WTC11 (cell line): ENCODE results near the gene ABCC4. TPM values are rescaled to one million over a fixed set of nuclear protein-coding genes. Genes with fewer than 3 reads are reported as not detected.

ENCODE experiments used
- ATAC-seq: fragments of 200-7000 bp; cut with Tn5 transposase; 2 replicates; pipeline ENCODE4 v1.10.0; 2021; ENCODE audit warnings: mild to moderate bottlenecking, moderate library complexity
- CTCF ChIA-PET: fragments of 300-600 bp; sonication (Branson Sonifier 250); formaldehyde crosslinking; loops from one replicate; lab custom pipeline; 2021; ENCODE audit warnings: antibody characterized with exemption; lab: Charles Lee
- POLR2A ChIA-PET: fragments of 350-600 bp; sonication (Branson Sonifier 250); formaldehyde crosslinking; loops from one replicate; lab custom pipeline; 2021; ENCODE audit warnings: antibody characterized with exemption; lab: Charles Lee
- DNase-seq: peaks from one replicate; pipeline ENCODE4 v3.0.0; 2021; ENCODE audit warnings: low spot score
- H3K27ac Mint-ChIP-seq: 2 replicates; pipeline ENCODE4 v1.8.0; 2021; ENCODE audit warnings: mixed read lengths
- H3K27me3 Mint-ChIP-seq: 2 replicates; pipeline ENCODE4 v1.8.0; 2021; ENCODE audit warnings: low read depth, mild to moderate bottlenecking, moderate library complexity, mixed read lengths
- H3K36me3 Mint-ChIP-seq: 2 replicates; pipeline ENCODE4 v1.8.0; 2021; ENCODE audit warnings: mixed read lengths
- H3K4me1 Mint-ChIP-seq: 2 replicates; pipeline ENCODE4 v1.8.0; 2022; ENCODE audit warnings: mixed read lengths
- H3K4me3 Mint-ChIP-seq: 2 replicates; pipeline ENCODE4 v1.8.0; 2021; ENCODE audit warnings: mild to moderate bottlenecking, moderate library complexity, mixed read lengths
- H3K9me3 Mint-ChIP-seq: 2 replicates; pipeline ENCODE4 v1.8.0; 2021; ENCODE audit warnings: mixed read lengths
- ATF1 ChIP-seq: sonication (generic); formaldehyde crosslinking; IDR thresholded peaks from 2 replicates; pipeline ENCODE4 v1.8.1; 2023; ENCODE audit warnings: mild to moderate bottlenecking, moderate library complexity, missing genetic modification reagents
- CREM ChIP-seq: sonication (generic); formaldehyde crosslinking; IDR thresholded peaks from 2 replicates; pipeline ENCODE4 v1.8.1; 2022; ENCODE audit warnings: mild to moderate bottlenecking, missing genetic modification reagents, moderate library complexity
- EMX1 ChIP-seq: fragments of 250-450 bp; sonication (Bioruptor Pico); IDR thresholded peaks from 2 replicates; pipeline ENCODE4 v1.8.0; 2021; ENCODE audit warnings: mild to moderate bottlenecking
- GABPB1 ChIP-seq: sonication (generic); formaldehyde crosslinking; IDR thresholded peaks from 2 replicates; pipeline ENCODE4 v1.8.1; 2023; ENCODE audit warnings: mild to moderate bottlenecking, missing genetic modification reagents
- GRHL2 ChIP-seq: fragments of 250-450 bp; sonication (Bioruptor Pico); IDR thresholded peaks from 2 replicates; pipeline ENCODE4 v1.8.0; 2022; ENCODE audit warnings: mild to moderate bottlenecking, moderate library complexity; ENCODE audit not compliant: insufficient replicate concordance, severe bottlenecking
- GTF2I ChIP-seq: fragments of 250-450 bp; sonication (Bioruptor Pico); conservative IDR thresholded peaks from 2 replicates; pipeline ENCODE4 v1.4.0; 2021; ENCODE audit warnings: mild to moderate bottlenecking
- KAT7 ChIP-seq: sonication (generic); formaldehyde crosslinking; IDR thresholded peaks from 2 replicates; pipeline ENCODE4 v1.8.1; 2023; ENCODE audit warnings: missing genetic modification reagents, mild to moderate bottlenecking, borderline replicate concordance
- NR3C1 ChIP-seq: sonication (generic); formaldehyde crosslinking; conservative IDR thresholded peaks from 2 replicates; pipeline ENCODE4 v1.8.1; 2023; ENCODE audit warnings: low read depth, mild to moderate bottlenecking, missing genetic modification reagents
- PRRX2 ChIP-seq: fragments of 250-450 bp; sonication (Bioruptor Pico); IDR thresholded peaks from 2 replicates; pipeline ENCODE4 v1.8.0; 2021; ENCODE audit warnings: mild to moderate bottlenecking
- RELA ChIP-seq: sonication (generic); formaldehyde crosslinking; IDR thresholded peaks from 2 replicates; pipeline ENCODE4 v1.8.1; 2022; ENCODE audit warnings: missing genetic modification reagents, mild to moderate bottlenecking, borderline replicate concordance
- SMAD3 ChIP-seq: sonication (generic); formaldehyde crosslinking; IDR thresholded peaks from 2 replicates; pipeline ENCODE4 v1.8.0; 2022; ENCODE audit warnings: missing genetic modification reagents, mild to moderate bottlenecking, borderline replicate concordance
- SOX15 ChIP-seq: fragments of 250-450 bp; sonication (Bioruptor Pico); IDR thresholded peaks from 2 replicates; pipeline ENCODE4 v1.9.0; 2021; ENCODE audit warnings: mild to moderate bottlenecking
- SP1 ChIP-seq: sonication (generic); formaldehyde crosslinking; conservative IDR thresholded peaks from 2 replicates; pipeline ENCODE4 v1.8.1; 2022; ENCODE audit warnings: missing genetic modification reagents
- ZNF219 ChIP-seq: sonication (generic); formaldehyde crosslinking; IDR thresholded peaks from 2 replicates; pipeline ENCODE4 v1.8.0; 2023; ENCODE audit warnings: missing genetic modification reagents, mild to moderate bottlenecking, borderline replicate concordance
- ZNF317 ChIP-seq: sonication (generic); formaldehyde crosslinking; IDR thresholded peaks from 2 replicates; pipeline ENCODE4 v1.8.1; 2023; ENCODE audit warnings: low read depth, mild to moderate bottlenecking, moderate library complexity, missing genetic modification reagents, borderline replicate concordance
- ZNF416 ChIP-seq: fragments of 250-450 bp; sonication (Bioruptor Pico); IDR thresholded peaks from 2 replicates; pipeline ENCODE4 v1.9.0; 2021; ENCODE audit warnings: mild to moderate bottlenecking, inconsistent platforms
- ZNF425 ChIP-seq: fragments of 250-450 bp; sonication (Bioruptor Pico); conservative IDR thresholded peaks from 2 replicates; pipeline ENCODE4 v1.9.0; 2021; ENCODE audit warnings: mild to moderate bottlenecking
- ZNF671 ChIP-seq: fragments of 250-450 bp; sonication (Bioruptor Pico); IDR thresholded peaks from 2 replicates; pipeline ENCODE4 v1.8.0; 2021; ENCODE audit warnings: mild to moderate bottlenecking
- total RNA-seq: library from RNA; stranded (reverse); gene quantifications from 3 replicates; pipeline ENCODE4 v1.2.3, GENCODE V29; 2021
- TF ChIP-seq, protein P1 (sequence below): sonication (generic); formaldehyde crosslinking; IDR thresholded peaks from 2 replicates; pipeline ENCODE4 v1.8.1; 2023; ENCODE audit warnings: mild to moderate bottlenecking, missing genetic modification reagents
- TF ChIP-seq, protein P2 (sequence below): sonication (generic); formaldehyde crosslinking; IDR thresholded peaks from 2 replicates; pipeline ENCODE4 v1.8.1; 2023; ENCODE audit warnings: mild to moderate bottlenecking, missing genetic modification reagents

Gene ABCC4
- total RNA-seq, 1 experiment from 2014 or later: 7.2 TPM

DNA sequence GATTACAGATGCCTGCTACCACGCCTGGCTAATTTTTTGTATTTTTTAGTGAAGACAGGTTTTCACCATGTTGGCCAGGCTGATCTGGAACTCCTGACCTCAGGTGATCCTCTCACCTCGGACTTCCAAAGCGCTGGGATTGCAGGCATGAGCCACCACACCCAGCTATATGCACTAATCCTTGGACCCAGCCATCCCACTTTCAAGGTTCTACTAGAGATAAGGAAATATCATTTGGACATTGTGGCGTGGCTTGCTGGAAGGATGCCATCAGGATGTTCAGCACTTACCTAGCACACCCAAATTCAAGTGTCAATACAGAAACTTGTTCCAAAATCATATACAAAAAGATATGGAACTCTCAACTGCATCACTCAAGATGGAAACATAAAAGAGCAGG lies 136.4 kb downstream of the ABCC4 start:
- ChIA-PET POLR2A (interaction anchor here (0.7 kb wide), 1 partner anchor 546 kb away, joined by 3 read pairs; no protein-coding TSS in a partner anchor), CTCF (interaction anchor here (1.4 kb wide), 1 partner anchor 239 kb away, joined by 3 read pairs; no protein-coding TSS in a partner anchor)
- no peak for DNase-seq
- no peaks in the 10 kb centered on the region for H3K4me1 Mint-ChIP-seq
- no peaks in the 10 kb centered on the region for H3K9me3 Mint-ChIP-seq
- ATAC-seq: no peak
- H3K36me3 Mint-ChIP-seq: no peaks in the 10 kb centered on the region
- no peak overlapping the region for H3K4me3 Mint-ChIP-seq
- no peak overlapping the region for H3K27ac Mint-ChIP-seq
- H3K27me3 Mint-ChIP-seq: no peaks in the 10 kb centered on the region
- TF ChIP-seq SOX15 (no peak), EMX1 (CRISPR knock-in tag) (no peak), ATF1 (CRISPR knock-in tag) (no peak), KAT7 (CRISPR knock-in tag) (no peak), SP1 (no peak), ZNF416 (CRISPR knock-in tag) (no peak), ZNF425 (CRISPR knock-in tag) (no peak), RELA (CRISPR knock-in tag) (no peak), SMAD3 (CRISPR knock-in tag) (no peak), ZNF671 (CRISPR knock-in tag) (no peak), PRRX2 (no peak), ZNF219 (CRISPR knock-in tag) (no peak), ZNF317 (no peak), GRHL2 (no peak), GTF2I (CRISPR knock-in tag) (no peak)
- TF ChIP-seq, protein P1, sequence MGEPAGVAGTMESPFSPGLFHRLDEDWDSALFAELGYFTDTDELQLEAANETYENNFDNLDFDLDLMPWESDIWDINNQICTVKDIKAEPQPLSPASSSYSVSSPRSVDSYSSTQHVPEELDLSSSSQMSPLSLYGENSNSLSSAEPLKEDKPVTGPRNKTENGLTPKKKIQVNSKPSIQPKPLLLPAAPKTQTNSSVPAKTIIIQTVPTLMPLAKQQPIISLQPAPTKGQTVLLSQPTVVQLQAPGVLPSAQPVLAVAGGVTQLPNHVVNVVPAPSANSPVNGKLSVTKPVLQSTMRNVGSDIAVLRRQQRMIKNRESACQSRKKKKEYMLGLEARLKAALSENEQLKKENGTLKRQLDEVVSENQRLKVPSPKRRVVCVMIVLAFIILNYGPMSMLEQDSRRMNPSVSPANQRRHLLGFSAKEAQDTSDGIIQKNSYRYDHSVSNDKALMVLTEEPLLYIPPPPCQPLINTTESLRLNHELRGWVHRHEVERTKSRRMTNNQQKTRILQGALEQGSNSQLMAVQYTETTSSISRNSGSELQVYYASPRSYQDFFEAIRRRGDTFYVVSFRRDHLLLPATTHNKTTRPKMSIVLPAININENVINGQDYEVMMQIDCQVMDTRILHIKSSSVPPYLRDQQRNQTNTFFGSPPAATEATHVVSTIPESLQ: no peak
- TF ChIP-seq, protein P2, sequence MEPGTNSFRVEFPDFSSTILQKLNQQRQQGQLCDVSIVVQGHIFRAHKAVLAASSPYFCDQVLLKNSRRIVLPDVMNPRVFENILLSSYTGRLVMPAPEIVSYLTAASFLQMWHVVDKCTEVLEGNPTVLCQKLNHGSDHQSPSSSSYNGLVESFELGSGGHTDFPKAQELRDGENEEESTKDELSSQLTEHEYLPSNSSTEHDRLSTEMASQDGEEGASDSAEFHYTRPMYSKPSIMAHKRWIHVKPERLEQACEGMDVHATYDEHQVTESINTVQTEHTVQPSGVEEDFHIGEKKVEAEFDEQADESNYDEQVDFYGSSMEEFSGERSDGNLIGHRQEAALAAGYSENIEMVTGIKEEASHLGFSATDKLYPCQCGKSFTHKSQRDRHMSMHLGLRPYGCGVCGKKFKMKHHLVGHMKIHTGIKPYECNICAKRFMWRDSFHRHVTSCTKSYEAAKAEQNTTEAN (CRISPR knock-in tag): no peak

DNA sequence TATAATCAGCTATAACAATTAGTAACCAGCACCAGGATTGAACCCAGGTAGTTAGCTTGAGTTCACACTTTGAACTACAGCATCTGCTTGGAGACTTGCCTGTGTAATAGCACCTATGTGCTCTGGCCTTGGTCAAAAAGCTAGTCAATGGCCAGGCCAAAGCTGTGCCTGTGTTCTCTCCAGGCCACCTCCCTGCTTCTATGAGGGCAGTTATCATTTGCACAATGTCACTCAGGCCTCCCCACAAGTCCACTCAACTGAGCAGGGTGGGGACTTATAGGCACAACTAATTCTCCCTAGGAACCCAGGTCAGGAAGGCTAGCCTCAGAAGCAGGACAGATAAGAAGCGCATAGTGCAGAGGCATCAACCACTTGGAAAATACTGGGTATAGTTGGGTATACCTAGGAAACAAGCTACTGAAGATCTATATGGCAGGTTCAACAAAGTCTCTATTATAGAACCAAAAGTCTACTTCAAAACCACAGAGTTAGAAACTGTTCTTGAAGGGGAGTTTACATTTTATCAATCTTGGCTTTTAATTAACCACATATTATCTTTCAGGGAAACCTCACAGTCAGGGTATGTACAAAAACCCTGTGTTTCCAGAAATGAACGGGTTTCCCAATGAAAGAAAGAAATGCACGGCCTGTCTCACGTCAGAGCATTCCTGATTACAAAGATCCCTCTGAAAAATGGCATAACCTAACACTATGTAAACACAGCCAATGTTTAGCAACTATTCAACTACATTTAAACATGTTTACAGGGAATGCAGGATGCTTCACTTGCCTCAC lies 140.9 kb downstream of the ABCC4 start:
- Mint-ChIP-seq H3K9me3 (no peaks in the 10 kb centered on the region), H3K4me3 (no peak overlapping the region), H3K4me1 (peaks cover 6% of the 10 kb centered on the region), H3K27ac (peak overlapping the region; percentile 29; the same call in 1 of the 2 replicates), H3K27me3 (peaks cover 1% of the 10 kb centered on the region), H3K36me3 (no peaks in the 10 kb centered on the region)
- DNase-seq (no peak), ATAC-seq (no peak)
- ChIA-PET CTCF (no interaction called here), POLR2A (no interaction called here)
- TF ChIP-seq NR3C1 (CRISPR knock-in tag): no peak
- no peak for TF ChIP-seq CREM
- peak; percentile 44; the same call in 1 of the 2 replicates for TF ChIP-seq GABPB1 (CRISPR knock-in tag)
